Measurements from ENCODE around the gene POLH. TPM values are rescaled to one million over a fixed set of nuclear protein-coding genes. Genes with fewer than 3 reads are reported as not detected.

The POLH gene
- total RNA-seq, 1 donor from 2014 or later, result 11.3 TPM

DNA sequence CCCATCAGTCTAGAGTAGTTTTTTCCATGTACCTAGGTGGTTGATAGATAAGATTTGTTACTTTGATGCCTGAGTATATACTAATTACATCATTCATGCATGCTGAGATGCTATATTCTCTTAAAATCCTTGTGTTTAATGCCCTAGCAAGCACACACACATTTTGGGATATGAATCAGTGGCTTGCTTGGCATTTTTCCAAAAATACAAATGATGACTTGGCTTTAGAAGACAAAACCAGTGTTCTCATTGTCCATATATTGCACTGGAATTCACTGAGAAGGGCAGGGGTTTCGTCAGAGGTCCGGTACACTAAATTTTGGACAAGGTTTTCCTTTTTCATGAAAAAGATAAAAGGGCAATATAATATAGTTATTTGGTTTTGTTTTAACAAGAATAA, 28.2 kb downstream of the POLH start:
- Histone ChIP-seq H3K27me3 (no peaks in the 10 kb centered on the region), H3K27ac (no peak overlapping the region), H3K9me3 (no peaks in the 10 kb centered on the region), H3K4me1 (no peaks in the 10 kb centered on the region), H3K4me3 (no peak overlapping the region), H3K36me3 (peaks cover 0 to 34% of the 10 kb centered on the region in 2 donors)
- intact Hi-C loops (cut with DNase I), result no loop called here
- TF ChIP-seq POLR2AphosphoS5 (IDR thresholded peaks at IDR 0.05; ENCODE audit: insufficient read depth in 1 of 2, low read depth in 1 of 2) (no peak), POLR2A (IDR thresholded peaks at IDR 0.05) (no peak)
- TF ChIP-seq, protein P1, sequence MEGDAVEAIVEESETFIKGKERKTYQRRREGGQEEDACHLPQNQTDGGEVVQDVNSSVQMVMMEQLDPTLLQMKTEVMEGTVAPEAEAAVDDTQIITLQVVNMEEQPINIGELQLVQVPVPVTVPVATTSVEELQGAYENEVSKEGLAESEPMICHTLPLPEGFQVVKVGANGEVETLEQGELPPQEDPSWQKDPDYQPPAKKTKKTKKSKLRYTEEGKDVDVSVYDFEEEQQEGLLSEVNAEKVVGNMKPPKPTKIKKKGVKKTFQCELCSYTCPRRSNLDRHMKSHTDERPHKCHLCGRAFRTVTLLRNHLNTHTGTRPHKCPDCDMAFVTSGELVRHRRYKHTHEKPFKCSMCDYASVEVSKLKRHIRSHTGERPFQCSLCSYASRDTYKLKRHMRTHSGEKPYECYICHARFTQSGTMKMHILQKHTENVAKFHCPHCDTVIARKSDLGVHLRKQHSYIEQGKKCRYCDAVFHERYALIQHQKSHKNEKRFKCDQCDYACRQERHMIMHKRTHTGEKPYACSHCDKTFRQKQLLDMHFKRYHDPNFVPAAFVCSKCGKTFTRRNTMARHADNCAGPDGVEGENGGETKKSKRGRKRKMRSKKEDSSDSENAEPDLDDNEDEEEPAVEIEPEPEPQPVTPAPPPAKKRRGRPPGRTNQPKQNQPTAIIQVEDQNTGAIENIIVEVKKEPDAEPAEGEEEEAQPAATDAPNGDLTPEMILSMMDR (IDR thresholded peaks at IDR 0.05), result no peak
- no peak for DNase-seq (ENCODE audit: extremely low spot score in 2 of 2)

DNA sequence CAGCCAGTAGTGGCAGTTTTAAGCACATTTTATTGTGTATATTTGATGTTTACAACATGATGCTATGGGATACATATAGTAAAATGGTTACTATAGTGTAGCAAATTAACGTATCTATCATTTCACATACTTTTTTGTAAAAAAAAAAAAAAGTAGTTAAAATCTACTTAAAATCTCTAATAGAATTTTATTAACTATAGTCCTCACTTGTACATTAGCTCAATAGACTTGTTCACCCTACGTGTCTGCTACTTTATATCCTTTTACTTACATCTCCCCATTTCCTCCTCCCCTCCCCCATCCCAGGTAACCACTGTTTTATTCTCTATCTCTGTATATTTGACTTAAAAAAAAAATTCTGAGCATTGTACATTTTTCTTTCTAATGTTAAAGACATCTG, 30.0 kb downstream of the POLH start:
- intact Hi-C loops (cut with DNase I), result no loop called here

DNA sequence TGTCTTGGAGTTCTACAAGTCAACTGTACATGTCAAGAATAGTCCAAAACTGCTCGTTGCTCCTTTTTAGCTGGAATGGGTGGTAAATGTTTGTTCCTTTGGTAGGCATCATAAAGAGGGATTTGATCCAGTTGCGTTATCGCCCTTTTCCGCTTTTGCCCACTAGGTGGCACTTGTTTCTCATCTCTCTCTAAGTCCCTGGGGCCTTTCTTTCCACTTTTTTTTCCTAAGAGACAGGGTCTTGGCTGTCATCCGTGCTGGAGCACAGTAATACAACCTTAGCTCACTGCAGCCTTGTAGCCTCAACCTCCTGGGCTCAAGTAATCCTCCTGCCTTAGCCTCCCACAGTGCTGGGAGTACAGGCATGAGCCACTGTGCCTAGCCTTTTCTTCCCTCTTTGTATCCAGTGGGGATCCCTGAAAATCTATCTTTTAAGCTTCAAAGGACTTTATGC, 32.4 kb downstream of the POLH start:
- DNase-seq (ENCODE audit: extremely low spot score in 2 of 2), result no peak
- Histone ChIP-seq H3K27me3 (no peaks in the 10 kb centered on the region), H3K27ac (no peak overlapping the region), H3K9me3 (no peaks in the 10 kb centered on the region), H3K36me3 (peaks cover 0 to 44% of the 10 kb centered on the region in 2 donors), H3K4me3 (no peak overlapping the region), H3K4me1 (no peaks in the 10 kb centered on the region)
- TF ChIP-seq POLR2AphosphoS5 (IDR thresholded peaks at IDR 0.05; ENCODE audit: insufficient read depth in 1 of 2, low read depth in 1 of 2), result no peak
- TF ChIP-seq, protein P1 (IDR thresholded peaks at IDR 0.05), result peak; percentile 43 to 69 (median 63)
- no peak for TF ChIP-seq POLR2A (IDR thresholded peaks at IDR 0.05)
- intact Hi-C loops (cut with DNase I), result no loop called here

More for the DNA sequence above, 30.0 kb downstream of the POLH start:
- H3K9me3 ChIP-seq, result no peaks in the 10 kb centered on the region
- no peaks in the 10 kb centered on the region for H3K27me3 ChIP-seq
- no peaks in the 10 kb centered on the region for H3K4me1 ChIP-seq
- no peak for TF ChIP-seq POLR2AphosphoS5 (IDR thresholded peaks at IDR 0.05; ENCODE audit: insufficient read depth in 1 of 2, low read depth in 1 of 2)
- no peak for TF ChIP-seq POLR2A (IDR thresholded peaks at IDR 0.05)
- TF ChIP-seq, protein P1 (IDR thresholded peaks at IDR 0.05), result no peak
- H3K36me3 ChIP-seq, result peaks cover 0 to 38% of the 10 kb centered on the region in 2 donors
- H3K27ac ChIP-seq, result no peak overlapping the region
- H3K4me3 ChIP-seq, result no peak overlapping the region
- no peak for DNase-seq (ENCODE audit: extremely low spot score in 2 of 2)

DNA sequence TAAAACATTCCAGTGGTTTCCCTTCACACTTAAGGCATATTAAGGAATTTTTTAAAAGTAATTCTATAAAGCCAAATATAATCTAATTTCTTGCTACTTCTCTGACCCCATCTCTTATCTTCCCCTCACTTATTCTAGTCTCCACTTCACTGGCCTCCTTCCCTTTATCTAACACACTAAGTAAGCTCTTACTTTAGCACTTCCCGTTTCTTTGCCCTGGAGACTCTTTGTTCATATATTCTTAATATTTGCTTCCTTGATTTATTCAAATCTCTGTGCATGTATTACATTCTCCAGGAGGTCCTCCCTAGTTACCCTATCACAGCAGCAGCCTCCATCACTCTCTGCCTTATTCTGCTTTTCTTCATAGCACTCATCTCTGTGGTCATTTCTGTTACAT, 32.8 kb downstream of the POLH start:
- Histone ChIP-seq H3K4me1 (no peaks in the 10 kb centered on the region), H3K27me3 (no peaks in the 10 kb centered on the region), H3K9me3 (no peaks in the 10 kb centered on the region), H3K4me3 (no peak overlapping the region), H3K27ac (no peak overlapping the region), H3K36me3 (peaks cover 0 to 48% of the 10 kb centered on the region in 2 donors)
- intact Hi-C loops (cut with DNase I), result no loop called here
- DNase-seq (ENCODE audit: extremely low spot score in 2 of 2), result no peak
- TF ChIP-seq POLR2AphosphoS5 (IDR thresholded peaks at IDR 0.05; ENCODE audit: insufficient read depth in 1 of 2, low read depth in 1 of 2), result no peak
- no peak for TF ChIP-seq POLR2A (IDR thresholded peaks at IDR 0.05)
- TF ChIP-seq, protein P1 (IDR thresholded peaks at IDR 0.05), result no peak

DNA sequence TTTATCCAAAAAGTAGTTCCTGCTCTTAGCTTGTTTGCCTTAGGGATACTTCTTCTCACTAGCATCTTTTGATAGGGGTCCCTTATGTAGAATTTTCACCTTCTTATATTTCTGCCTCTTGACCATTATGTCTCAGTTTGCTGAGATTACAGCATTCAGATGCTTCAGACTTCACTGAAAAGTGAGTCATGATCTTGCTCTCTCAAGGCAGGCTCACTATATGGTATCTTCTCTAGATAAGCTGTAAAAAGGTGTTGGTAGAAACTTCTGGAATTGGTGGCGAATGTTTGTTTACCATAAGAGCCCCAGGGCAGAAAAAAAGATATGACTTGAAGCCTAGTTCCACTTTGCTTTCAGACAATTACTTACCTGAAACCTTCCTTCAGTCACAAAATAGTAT, 33.4 kb downstream of the POLH start:
- Histone ChIP-seq H3K27me3 (no peaks in the 10 kb centered on the region), H3K4me3 (no peak overlapping the region), H3K36me3 (peaks cover 0 to 48% of the 10 kb centered on the region in 2 donors), H3K4me1 (no peaks in the 10 kb centered on the region), H3K9me3 (no peaks in the 10 kb centered on the region), H3K27ac (no peak overlapping the region)
- intact Hi-C loops (cut with DNase I), result no loop called here
- no peak for TF ChIP-seq POLR2A (IDR thresholded peaks at IDR 0.05)
- TF ChIP-seq POLR2AphosphoS5 (IDR thresholded peaks at IDR 0.05; ENCODE audit: insufficient read depth in 1 of 2, low read depth in 1 of 2), result no peak
- TF ChIP-seq, protein P1 (IDR thresholded peaks at IDR 0.05), result no peak
- DNase-seq (ENCODE audit: extremely low spot score in 2 of 2), result no peak
